GM12878 (cell line): ENCODE results near the gene PPP6R2. TPM values are rescaled to one million over a fixed set of nuclear protein-coding genes. Genes with fewer than 3 reads are reported as not detected.

Source experiments
- ATAC-seq: fragments of 200-7000 bp; cut with Tn5 transposase; 3 replicates; pipeline ENCODE4 v1.9.1; 2020; ENCODE audit warnings: mild to moderate bottlenecking, moderate library complexity
- BruUV-seq: library from RNA; stranded (reverse); fragments of 400-500 nt; replicated peaks from 2 replicates; lab custom pipeline; 2021; lab: Mats Ljungman, UMichigan
- CTCF ChIA-PET: fragments of 300-600 bp; sonication (Branson Sonifier 250); formaldehyde crosslinking; extraction: SDS; loops from one replicate; lab custom pipeline; 2021; ENCODE audit warnings: inconsistent platforms; lab: Yijun Ruan, JAX
- POLR2A ChIA-PET: fragments of 350-600 bp; formaldehyde crosslinking; extraction: SDS; loops from one replicate; lab custom pipeline; 2021; ENCODE audit warnings: inconsistent platforms; lab: Charles Lee
- RAD21 ChIA-PET: fragments of 300-600 bp; sonication (Branson Sonifier 250); formaldehyde crosslinking; loops from one replicate; lab custom pipeline; 2023; ENCODE audit warnings: antibody characterized with exemption; ENCODE audit not compliant: unreplicated experiment; lab: Charles Lee
- SMC1A ChIA-PET: fragments of 300-600 bp; sonication (Branson Sonifier 250); formaldehyde crosslinking; loops from one replicate; lab custom pipeline; 2023; ENCODE audit not compliant: unreplicated experiment, uncharacterized antibody; lab: Charles Lee
- DNase-seq: peaks from one replicate; pipeline ENCODE4 v3.0.0-alpha.2; 2011; ENCODE audit warnings: low read depth, low spot score
- FAIRE-seq: peaks from 3 replicates; lab custom pipeline; 2011; peaks lifted over from hg19 to GRCh38; lab: Jason Lieb, UNC
- H2AFZ ChIP-seq: 2 replicates; pipeline ENCODE4 v1.6.0; 2011; ENCODE audit warnings: low read depth, low read length, control low read depth; ENCODE audit not compliant: control insufficient read depth
- H3K27ac ChIP-seq: 2 replicates; pipeline ENCODE4 v1.5.1; 2011; ENCODE audit warnings: control low read depth; ENCODE audit not compliant: control insufficient read depth, insufficient read depth
- H3K27me3 ChIP-seq, 2 experiments: replicated peaks in 1 of 2; 2 replicates each; pipeline versions ENCODE4 v1.6.0 to v1.6.1; 2011; ENCODE audit warnings: low read length in 1 of 2; ENCODE audit not compliant: control insufficient read depth in 2 of 2, insufficient read depth in 2 of 2
- H3K36me3 ChIP-seq, 2 experiments: 2 replicates each; pipeline ENCODE4 v1.5.1; 2011; ENCODE audit warnings: low read length in 1 of 2; ENCODE audit not compliant: control insufficient read depth in 2 of 2, insufficient read depth in 2 of 2
- H3K4me1 ChIP-seq: 2 replicates; pipeline ENCODE4 v1.6.1; 2011; ENCODE audit warnings: mild to moderate bottlenecking, low read length, moderate library complexity, mixed read lengths; ENCODE audit not compliant: control insufficient read depth, insufficient read depth
- H3K4me2 ChIP-seq: 2 replicates; pipeline ENCODE4 v1.6.0; 2011; ENCODE audit warnings: control low read depth; ENCODE audit not compliant: control insufficient read depth, insufficient read depth
- H3K4me3 ChIP-seq: fragments of 200-600 bp; sonication (generic); 2 replicates; pipeline ENCODE4 v1.5.1; 2016
- H3K79me2 ChIP-seq: 2 replicates; pipeline ENCODE4 v1.6.0; 2011; ENCODE audit warnings: low read length; ENCODE audit not compliant: control insufficient read depth, insufficient read depth
- H3K9ac ChIP-seq: 2 replicates; pipeline ENCODE4 v1.8.0; 2011; ENCODE audit warnings: low read length, control low read depth, mixed read lengths; ENCODE audit not compliant: control insufficient read depth, insufficient read depth
- H3K9me3 ChIP-seq: replicated peaks from 3 replicates; pipeline ENCODE4 v1.5.1; 2011; ENCODE audit warnings: mild to moderate bottlenecking, low read length; ENCODE audit not compliant: control insufficient read depth, insufficient read depth
- H4K20me1 ChIP-seq: 2 replicates; pipeline ENCODE4 v1.6.0; 2011; ENCODE audit not compliant: control insufficient read depth, insufficient read depth
- CBFB ChIP-seq: IDR thresholded peaks from 2 replicates; pipeline ENCODE4 v1.6.1; 2016; ENCODE audit warnings: antibody characterized with exemption, low read depth
- EGR1 ChIP-seq, 2 experiments: IDR thresholded peaks; 1 replicate in 1 of 2; 2 replicates in 1 of 2; pipeline ENCODE4 v1.6.1; 2011 to 2012; ENCODE audit warnings: low read depth in 2 of 2, low read length in 2 of 2, borderline replicate concordance in 1 of 2, mild to moderate bottlenecking in 1 of 2, moderate library complexity in 1 of 2
- EP300 ChIP-seq, 2 experiments: fragments of 150-350 bp in 1 of 2; IDR thresholded peaks; 2 replicates each; pipeline ENCODE4 v1.6.1; 2011 to 2012; ENCODE audit warnings: low read depth in 2 of 2, low read length in 2 of 2, borderline replicate concordance in 1 of 2, improper control_type of control experiment in 1 of 2, inconsistent platforms in 1 of 2; ENCODE audit not compliant: control insufficient read depth in 1 of 2
- ESRRA ChIP-seq: IDR thresholded peaks from 2 replicates; pipeline ENCODE4 v1.6.1; 2012; ENCODE audit warnings: mild to moderate bottlenecking, low read length, improper control_type of control experiment
- HDGF ChIP-seq: fragments of 450-650 bp; IDR thresholded peaks from 2 replicates; pipeline ENCODE4 v1.6.1; 2016; ENCODE audit warnings: antibody characterized with exemption
- KAT2A ChIP-seq: conservative IDR thresholded peaks from 2 replicates; pipeline ENCODE4 v1.6.1; 2011; ENCODE audit warnings: low read depth, low read length; ENCODE audit not compliant: control insufficient read depth
- MYB ChIP-seq: fragments of 150-350 bp; IDR thresholded peaks from 2 replicates; pipeline ENCODE4 v1.6.1; 2014; ENCODE audit warnings: mild to moderate bottlenecking, low read depth, low read length, borderline replicate concordance
- RB1 ChIP-seq: fragments of 450-650 bp; formaldehyde crosslinking; IDR thresholded peaks from 2 replicates; pipeline ENCODE4 v1.6.1; 2017; ENCODE audit warnings: mild to moderate bottlenecking, borderline replicate concordance
- RELB ChIP-seq: fragments of 450-650 bp; IDR thresholded peaks from 2 replicates; pipeline ENCODE4 v1.6.1; 2017; ENCODE audit warnings: low read depth, mild to moderate bottlenecking, moderate library complexity
- SIN3A ChIP-seq: IDR thresholded peaks from 2 replicates; pipeline ENCODE4 v1.6.1; 2012; ENCODE audit warnings: low read depth, low read length, improper control_type of control experiment
- SMAD1 ChIP-seq: fragments of 450-650 bp; IDR thresholded peaks from 2 replicates; pipeline ENCODE4 v1.6.1; 2018; ENCODE audit warnings: mild to moderate bottlenecking, low read depth; ENCODE audit not compliant: partially characterized antibody
- STAT3 ChIP-seq: IDR thresholded peaks from 2 replicates; pipeline ENCODE4 v1.6.1; 2011; ENCODE audit warnings: low read depth, low read length, improper control_type of control experiment
- TARDBP ChIP-seq: IDR thresholded peaks from 2 replicates; pipeline ENCODE4 v1.6.1; 2016; ENCODE audit warnings: borderline replicate concordance
- ZBTB4 ChIP-seq: fragments of 450-650 bp; formaldehyde crosslinking; IDR thresholded peaks from 2 replicates; pipeline ENCODE4 v1.4.0; 2022; ENCODE audit warnings: mild to moderate bottlenecking, moderate library complexity
- ZZZ3 ChIP-seq: IDR thresholded peaks from 2 replicates; pipeline ENCODE4 v1.6.1; 2011; ENCODE audit warnings: low read depth; ENCODE audit not compliant: control insufficient read depth, insufficient read length
- WGBS: methylation state at CpG from one replicate; pipeline ENCODE4 v1.1.6; 2016; ENCODE audit warnings: low lambda C conversion rate; ENCODE audit not compliant: insufficient replicate concordance, insufficient coverage; ENCODE audit errors: missing lambda C conversion rate; 5-methylcytosine and 5-hydroxymethylcytosine counted together
- in situ Hi-C: fragments of 300-500 bp; cut with MboI; formaldehyde crosslinking; loops from 9 replicates; pipeline ENCODE4 v1.14.3; 2018; ENCODE audit warnings: mixed read lengths
- intact Hi-C: fragments of 100-400 bp; cut with micrococcal nuclease; formaldehyde crosslinking; loops from one replicate; pipeline ENCODE4 v1.14.2; 2022; ENCODE audit not compliant: unreplicated experiment
- polyA plus RNA-seq, 11 experiments: library from polyadenylated mRNA; depleted of rRNA in 4 of 11; unstranded in 6 of 11; stranded (reverse) in 5 of 11; fragments of >200 nt; fragmentation: Nextera tagmentation in 4 of 11; fragmentation: Illumina TruSeq in 1 of 11; extraction: Ambion mirVana in 4 of 11; extraction: Trizol in 1 of 11; gene quantifications; 1 replicate in 1 of 11; 2 replicates in 10 of 11; pipeline versions ENCODE4 v1.2.1 to v1.2.3, GENCODE V29; 2011 to 2016; ENCODE audit warnings: inconsistent platforms in 2 of 11, missing spikeins in 2 of 11, low read depth in 1 of 11
- total RNA-seq, 4 experiments: library from RNA; depleted of rRNA in 3 of 4; stranded (reverse); fragments of >200 nt in 3 of 4; fragmentation: Illumina TruSeq in 1 of 4; extraction: Trizol in 1 of 4; gene quantifications; 2 replicates each; pipeline versions ENCODE4 v1.2.1 to v1.2.3, GENCODE V29; 2013 to 2021
- TF ChIP-seq, protein P1 (sequence below): IDR thresholded peaks from 2 replicates; pipeline ENCODE4 v1.6.1; 2011; ENCODE audit warnings: borderline replicate concordance, low read depth, mild to moderate bottlenecking, moderate library complexity, mixed read lengths, low read length; ENCODE audit not compliant: insufficient read depth; ENCODE audit errors: extremely low read length
- TF ChIP-seq, protein P2 (sequence below): fragments of 450-650 bp; IDR thresholded peaks from 2 replicates; pipeline ENCODE4 v1.6.1; 2016; ENCODE audit warnings: mild to moderate bottlenecking

The PPP6R2 gene
- total and polyA plus RNA-seq, 10 of the 15 experiments (the other 5 are each of a cell fraction or from before 2014, with no cell fraction given), result 0.29 to 52.6 (median 25.4) TPM

DNA sequence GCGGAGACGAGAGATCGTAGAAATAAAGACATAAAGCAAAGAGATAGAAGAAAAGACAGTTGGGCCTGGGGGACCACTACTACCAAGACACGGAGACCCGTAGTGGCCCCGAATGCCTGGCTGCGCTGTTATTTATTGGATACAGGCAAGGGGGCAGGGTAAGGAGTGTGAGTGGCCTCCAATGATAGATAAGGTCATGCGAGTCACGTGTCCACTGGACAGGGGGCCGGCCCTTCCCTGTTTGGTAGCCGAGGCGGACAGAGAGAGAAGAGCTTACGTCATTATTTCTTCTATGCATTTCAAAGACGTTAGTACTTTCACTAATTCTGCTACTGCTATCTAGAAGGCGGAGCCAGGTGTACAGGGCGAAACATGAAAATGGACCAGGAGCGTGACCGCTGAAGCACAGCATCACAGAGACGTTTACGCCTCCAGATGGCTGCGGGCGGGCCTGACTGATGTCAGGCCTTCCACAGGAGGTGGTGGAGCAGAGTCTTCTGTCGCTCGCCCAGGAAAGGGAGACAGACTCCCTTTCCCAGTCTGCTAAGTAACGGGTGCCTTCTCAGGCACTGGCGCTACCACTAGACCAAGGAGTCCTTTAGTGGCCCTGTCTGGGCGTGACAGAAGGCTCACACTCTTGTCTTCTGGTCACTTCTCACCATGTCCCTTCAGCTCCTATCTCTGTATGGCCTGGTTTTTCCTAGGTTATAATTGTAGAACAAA is 24.8 kb downstream of the PPP6R2 start:
- H2AFZ ChIP-seq, result no peak overlapping the region
- no peak overlapping the region for H3K9ac ChIP-seq
- CTCF ChIA-PET, result no interaction called here
- SMC1A ChIA-PET, result no interaction called here
- H3K36me3 ChIP-seq, result peaks cover 2% of the 10 kb centered on the region in 2 experiments; a peak in 3 of 4 replicates
- BruUV-seq, result no TSS peak
- H3K79me2 ChIP-seq, result peaks cover 6% of the 10 kb centered on the region
- H3K27me3 ChIP-seq, result no peaks in the 10 kb centered on the region
- POLR2A ChIA-PET, result no interaction called here
- RAD21 ChIA-PET, result no interaction called here
- in situ Hi-C loops, result no loop called here
- no peaks in the 10 kb centered on the region; the same call in 1 of the 2 replicates for H4K20me1 ChIP-seq
- H3K4me2 ChIP-seq, result no peak overlapping the region
- no peak overlapping the region for H3K27ac ChIP-seq
- H3K4me1 ChIP-seq, result no peaks in the 10 kb centered on the region
- no peak for ATAC-seq
- H3K4me3 ChIP-seq, result no peak overlapping the region
- WGBS, result 96% methylated on average over 27 of the region's 27 CpGs
- FAIRE-seq, result no peak
- no peak for DNase-seq
- intact Hi-C loops, result no loop called here
- no peaks in the 10 kb centered on the region for H3K9me3 ChIP-seq
- TF ChIP-seq EGR1 (IDR thresholded peaks at IDR 0.05; ENCODE audit: borderline replicate concordance in 1 of 2, low read depth in 2 of 2, low read length in 2 of 2) (no peak), HDGF (no peak), ESRRA (no peak), RB1 (no peak), MYB (no peak), RELB (no peak), STAT3 (no peak), CBFB (no peak), KAT2A (no peak), SIN3A (no peak), ZBTB4 (CRISPR knock-in tag) (no peak), EP300 (IDR thresholded peaks at IDR 0.05; ENCODE audit: borderline replicate concordance in 1 of 2, control insufficient read depth in 1 of 2, low read depth in 2 of 2, low read length in 2 of 2) (no peak), TARDBP (no peak), SMAD1 (no peak), ZZZ3 (no peak)
- TF ChIP-seq, protein P1, sequence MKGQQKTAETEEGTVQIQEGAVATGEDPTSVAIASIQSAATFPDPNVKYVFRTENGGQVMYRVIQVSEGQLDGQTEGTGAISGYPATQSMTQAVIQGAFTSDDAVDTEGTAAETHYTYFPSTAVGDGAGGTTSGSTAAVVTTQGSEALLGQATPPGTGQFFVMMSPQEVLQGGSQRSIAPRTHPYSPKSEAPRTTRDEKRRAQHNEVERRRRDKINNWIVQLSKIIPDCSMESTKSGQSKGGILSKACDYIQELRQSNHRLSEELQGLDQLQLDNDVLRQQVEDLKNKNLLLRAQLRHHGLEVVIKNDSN, result no peak
- TF ChIP-seq, protein P2, sequence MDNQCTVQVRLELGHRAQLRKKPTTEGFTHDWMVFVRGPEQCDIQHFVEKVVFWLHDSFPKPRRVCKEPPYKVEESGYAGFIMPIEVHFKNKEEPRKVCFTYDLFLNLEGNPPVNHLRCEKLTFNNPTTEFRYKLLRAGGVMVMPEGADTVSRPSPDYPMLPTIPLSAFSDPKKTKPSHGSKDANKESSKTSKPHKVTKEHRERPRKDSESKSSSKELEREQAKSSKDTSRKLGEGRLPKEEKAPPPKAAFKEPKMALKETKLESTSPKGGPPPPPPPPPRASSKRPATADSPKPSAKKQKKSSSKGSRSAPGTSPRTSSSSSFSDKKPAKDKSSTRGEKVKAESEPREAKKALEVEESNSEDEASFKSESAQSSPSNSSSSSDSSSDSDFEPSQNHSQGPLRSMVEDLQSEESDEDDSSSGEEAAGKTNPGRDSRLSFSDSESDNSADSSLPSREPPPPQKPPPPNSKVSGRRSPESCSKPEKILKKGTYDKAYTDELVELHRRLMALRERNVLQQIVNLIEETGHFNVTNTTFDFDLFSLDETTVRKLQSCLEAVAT, result no peak
